ENCODE data around the gene NEURL3. TPM values are rescaled to one million over a fixed set of nuclear protein-coding genes. Genes with fewer than 3 reads are reported as not detected.

The NEURL3 gene
- total and polyA plus RNA-seq, 2 donors (not counting 1 experiment from before 2014, with no cell fraction given): not detected

GRCh38 chr2:96528006-96528699, 23.0 kb upstream of the NEURL3 start:
- no peaks in the 10 kb centered on the region for H4K20me1 ChIP-seq (ENCODE audit: control insufficient read depth, extremely low read depth, insufficient read depth, low read length)
- H3K4me3 ChIP-seq (replicated peaks in 1 of 4; ENCODE audit: control extremely low read depth in 1 of 4, insufficient read depth in 1 of 4, low read depth in 3 of 4, low read length in 4 of 4): peak overlapping the region in 3 of 4 experiments; percentile 26 to 37 (median 34)
- peaks cover 28% of the 10 kb centered on the region for H3K4me1 ChIP-seq (ENCODE audit: control insufficient read depth, extremely low read depth, insufficient read depth, low read length)
- no peak overlapping the region for H3K27ac ChIP-seq (ENCODE audit: insufficient read depth, low read length)
- H3K9me3 ChIP-seq (ENCODE audit: control insufficient read depth, insufficient read depth, low read depth, low read length): no peaks in the 10 kb centered on the region
- no peaks in the 10 kb centered on the region for H3K36me3 ChIP-seq (ENCODE audit: control insufficient read depth, insufficient read depth, low read length)
- peaks cover 2% of the 10 kb centered on the region for H3K27me3 ChIP-seq (ENCODE audit: control insufficient read depth, insufficient read depth, low read length)
- peak overlapping the region; percentile 34 for H3K4me2 ChIP-seq (ENCODE audit: extremely low read depth, insufficient read depth, low read length)
- peak overlapping the region; percentile 26 for H3K9ac ChIP-seq (ENCODE audit: insufficient read depth, low read length)
- peak; percentile 44 to 61 for DNase-seq (ENCODE audit: low read depth in 2 of 2)
- H3K79me2 ChIP-seq (ENCODE audit: control insufficient read depth, insufficient read depth, low read length): no peaks in the 10 kb centered on the region
- peak overlapping the region; percentile 24 for H2AFZ ChIP-seq (ENCODE audit: low read length)
- no peak for TF ChIP-seq EZH2 (IDR thresholded peaks at IDR 0.05; ENCODE audit: low read length, missing control alignments)
- TF ChIP-seq, protein P1, sequence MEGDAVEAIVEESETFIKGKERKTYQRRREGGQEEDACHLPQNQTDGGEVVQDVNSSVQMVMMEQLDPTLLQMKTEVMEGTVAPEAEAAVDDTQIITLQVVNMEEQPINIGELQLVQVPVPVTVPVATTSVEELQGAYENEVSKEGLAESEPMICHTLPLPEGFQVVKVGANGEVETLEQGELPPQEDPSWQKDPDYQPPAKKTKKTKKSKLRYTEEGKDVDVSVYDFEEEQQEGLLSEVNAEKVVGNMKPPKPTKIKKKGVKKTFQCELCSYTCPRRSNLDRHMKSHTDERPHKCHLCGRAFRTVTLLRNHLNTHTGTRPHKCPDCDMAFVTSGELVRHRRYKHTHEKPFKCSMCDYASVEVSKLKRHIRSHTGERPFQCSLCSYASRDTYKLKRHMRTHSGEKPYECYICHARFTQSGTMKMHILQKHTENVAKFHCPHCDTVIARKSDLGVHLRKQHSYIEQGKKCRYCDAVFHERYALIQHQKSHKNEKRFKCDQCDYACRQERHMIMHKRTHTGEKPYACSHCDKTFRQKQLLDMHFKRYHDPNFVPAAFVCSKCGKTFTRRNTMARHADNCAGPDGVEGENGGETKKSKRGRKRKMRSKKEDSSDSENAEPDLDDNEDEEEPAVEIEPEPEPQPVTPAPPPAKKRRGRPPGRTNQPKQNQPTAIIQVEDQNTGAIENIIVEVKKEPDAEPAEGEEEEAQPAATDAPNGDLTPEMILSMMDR (conservative IDR thresholded peaks at IDR 0.05 in 1 of 2, IDR thresholded peaks at IDR 0.05 in 1 of 2; ENCODE audit: low read depth in 1 of 2, low read length in 2 of 2): no peak

DNA sequence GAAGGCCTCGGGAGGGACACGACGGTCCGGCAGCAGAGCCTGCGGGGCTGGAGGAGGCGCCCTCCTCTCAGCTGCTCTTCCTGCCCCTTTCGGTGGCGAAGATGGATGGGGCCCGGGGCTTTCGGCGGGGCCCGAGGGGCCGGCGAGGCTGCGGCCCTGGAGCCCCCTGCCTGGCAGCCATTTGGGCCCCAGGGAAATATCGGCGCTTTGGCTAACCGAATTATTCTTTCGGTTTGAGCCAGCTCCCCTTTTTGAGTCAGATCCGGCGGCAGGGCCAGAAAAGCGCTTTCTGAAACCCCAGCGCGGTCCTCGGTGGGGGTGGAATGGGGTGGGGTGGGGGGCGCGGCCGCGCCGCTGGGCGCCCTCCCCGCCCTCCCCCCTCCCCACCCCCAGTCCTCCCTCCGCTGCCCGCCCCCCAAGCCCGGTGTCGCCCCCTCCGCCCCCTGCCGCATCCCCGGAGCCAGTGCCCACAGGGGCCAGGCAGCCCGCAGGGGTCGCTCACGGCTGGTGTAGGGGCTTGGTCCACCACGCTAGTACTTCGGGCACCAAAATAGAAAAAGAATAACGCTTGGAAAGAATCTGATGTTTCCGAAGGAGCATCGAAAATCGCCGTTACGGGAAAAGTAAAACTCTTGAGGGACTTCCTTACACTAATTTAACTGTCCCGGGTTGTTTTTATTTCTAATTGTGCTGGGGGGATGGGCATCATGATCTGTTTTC, 22.3 kb upstream of the NEURL3 start:
- peak; percentile 33 to 47 for DNase-seq (ENCODE audit: low read depth in 2 of 2)
- Histone ChIP-seq H3K4me1 (ENCODE audit: control insufficient read depth, extremely low read depth, insufficient read depth, low read length) (peaks cover 21% of the 10 kb centered on the region), H3K36me3 (ENCODE audit: control insufficient read depth, insufficient read depth, low read length) (no peaks in the 10 kb centered on the region), H3K27ac (ENCODE audit: insufficient read depth, low read length) (peak overlapping the region; percentile 62), H3K4me3 (replicated peaks in 1 of 4; ENCODE audit: control extremely low read depth in 1 of 4, insufficient read depth in 1 of 4, low read depth in 3 of 4, low read length in 4 of 4) (peak overlapping the region; percentile 37 to 61 (median 44)), H3K27me3 (ENCODE audit: control insufficient read depth, insufficient read depth, low read length) (peaks cover 2% of the 10 kb centered on the region), H2AFZ (ENCODE audit: low read length) (peak overlapping the region; percentile 91), H3K4me2 (ENCODE audit: extremely low read depth, insufficient read depth, low read length) (peak overlapping the region; percentile 61), H3K9me3 (ENCODE audit: control insufficient read depth, insufficient read depth, low read depth, low read length) (no peaks in the 10 kb centered on the region), H4K20me1 (ENCODE audit: control insufficient read depth, extremely low read depth, insufficient read depth, low read length) (no peaks in the 10 kb centered on the region), H3K79me2 (ENCODE audit: control insufficient read depth, insufficient read depth, low read length) (no peaks in the 10 kb centered on the region), H3K9ac (ENCODE audit: insufficient read depth, low read length) (peak overlapping the region; percentile 82)
- TF ChIP-seq EZH2 (IDR thresholded peaks at IDR 0.05; ENCODE audit: low read length, missing control alignments): no peak
- TF ChIP-seq, protein P1 (conservative IDR thresholded peaks at IDR 0.05 in 1 of 2, IDR thresholded peaks at IDR 0.05 in 1 of 2; ENCODE audit: low read depth in 1 of 2, low read length in 2 of 2): peak; percentile 26 to 44

- Histone ChIP-seq H3K4me2 (ENCODE audit: extremely low read depth, insufficient read depth, low read length) (peak overlapping the region; percentile 61), H3K36me3 (ENCODE audit: control insufficient read depth, insufficient read depth, low read length) (no peaks in the 10 kb centered on the region), H2AFZ (ENCODE audit: low read length) (peak overlapping the region; percentile 91), H3K4me3 (replicated peaks in 1 of 4; ENCODE audit: control extremely low read depth in 1 of 4, insufficient read depth in 1 of 4, low read depth in 3 of 4, low read length in 4 of 4) (peak overlapping the region; percentile 37 to 61 (median 44)), H3K79me2 (ENCODE audit: control insufficient read depth, insufficient read depth, low read length) (no peaks in the 10 kb centered on the region), H3K27ac (ENCODE audit: insufficient read depth, low read length) (peak overlapping the region; percentile 62), H3K4me1 (ENCODE audit: control insufficient read depth, extremely low read depth, insufficient read depth, low read length) (peaks cover 18% of the 10 kb centered on the region), H4K20me1 (ENCODE audit: control insufficient read depth, extremely low read depth, insufficient read depth, low read length) (no peaks in the 10 kb centered on the region), H3K27me3 (ENCODE audit: control insufficient read depth, insufficient read depth, low read length) (peaks cover 2% of the 10 kb centered on the region), H3K9ac (ENCODE audit: insufficient read depth, low read length) (peak overlapping the region; percentile 82), H3K9me3 (ENCODE audit: control insufficient read depth, insufficient read depth, low read depth, low read length) (no peaks in the 10 kb centered on the region)
- DNase-seq (ENCODE audit: low read depth in 2 of 2): peak in 1 of 2 donors; percentile 16
- no peak for TF ChIP-seq EZH2 (IDR thresholded peaks at IDR 0.05; ENCODE audit: low read length, missing control alignments)
- TF ChIP-seq, protein P1 (conservative IDR thresholded peaks at IDR 0.05 in 1 of 2, IDR thresholded peaks at IDR 0.05 in 1 of 2; ENCODE audit: low read depth in 1 of 2, low read length in 2 of 2): no peak
Measured at GRCh38 chr2:96526615-96527285, 21.6 kb upstream of the NEURL3 start.
